ENCODE measurements around the gene LEKR1.
"Not testable (repeated sequence)": the region's sequence is repeated elsewhere in the genome, so short reads cannot be mapped to it uniquely, and the experiment has no call there.

Gene LEKR1

GRCh38 chr3:156908398-156908797 is 82.2 kb downstream of the LEKR1 start:
- no peak for DNase-seq (ENCODE audit: low read depth)

- DNase-seq (ENCODE audit: low read depth), result no peak
Measured at GRCh38 chr3:156910022-156910421, 83.9 kb downstream of the LEKR1 start.

DNA sequence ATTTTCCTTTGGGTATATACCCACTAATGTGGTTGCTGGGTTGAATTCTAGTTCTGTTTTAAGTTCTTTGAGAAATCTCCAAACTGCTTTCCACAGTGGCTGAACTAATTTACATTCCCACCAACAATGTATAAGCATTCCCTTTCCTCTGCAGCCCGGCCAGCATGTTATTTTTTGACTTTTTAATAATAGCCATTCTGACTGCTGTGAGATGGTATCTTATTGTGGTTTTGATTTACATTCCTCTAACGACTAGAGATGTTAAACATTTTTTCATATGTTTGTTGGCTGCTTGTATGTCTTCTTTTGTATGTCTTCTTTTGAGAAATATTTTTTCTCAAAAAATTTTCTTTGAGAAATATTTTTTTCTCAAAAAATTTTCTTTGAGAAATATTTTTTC is 84.7 kb downstream of the LEKR1 start:
- DNase-seq (ENCODE audit: low read depth), result not testable (repeated sequence)

DNA sequence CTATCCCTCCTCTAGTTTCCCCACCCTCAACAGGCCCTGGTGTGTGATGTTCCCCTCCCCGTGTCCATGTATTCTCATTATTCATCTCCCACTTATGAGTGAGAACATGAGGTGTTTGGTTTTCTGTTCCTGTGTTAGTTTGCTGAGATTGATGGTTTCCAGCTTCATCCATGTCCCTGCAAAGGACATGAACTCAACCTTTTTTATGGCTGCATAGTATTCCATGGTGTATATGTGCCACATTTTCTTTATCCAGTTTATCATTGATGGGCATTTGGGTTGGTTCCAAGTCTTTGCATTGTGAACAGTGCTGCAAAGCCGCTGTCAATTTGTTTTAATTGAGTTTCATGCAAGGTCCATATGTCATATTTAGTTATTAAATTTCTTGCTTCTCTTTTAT is 88.1 kb downstream of the LEKR1 start:
- DNase-seq (ENCODE audit: low read depth), result not testable (repeated sequence)

- no peak for DNase-seq (ENCODE audit: low read depth)
Measured at GRCh38 chr3:156915372-156915771, 89.2 kb downstream of the LEKR1 start.

DNA sequence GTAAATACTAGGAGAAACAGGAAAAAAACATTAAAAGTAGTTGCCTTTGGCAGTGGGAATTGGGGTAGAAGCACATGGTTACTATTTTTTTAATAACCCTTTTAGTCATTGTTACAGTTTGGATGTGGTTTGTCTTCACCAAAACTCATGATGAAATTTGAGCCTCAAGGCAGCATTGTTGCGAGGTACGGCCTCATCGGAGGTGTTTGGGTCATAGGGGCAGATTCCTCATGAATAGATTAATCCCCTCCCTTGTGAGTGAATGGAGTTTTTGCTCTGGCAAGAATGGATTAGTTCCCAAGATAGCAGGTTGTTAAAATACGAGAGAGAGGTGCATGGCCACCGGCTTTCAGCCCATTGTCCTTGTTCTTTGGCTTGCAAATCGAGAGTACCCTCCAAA is 92.6 kb downstream of the LEKR1 start:
- DNase-seq (ENCODE audit: low read depth), result no peak

DNA sequence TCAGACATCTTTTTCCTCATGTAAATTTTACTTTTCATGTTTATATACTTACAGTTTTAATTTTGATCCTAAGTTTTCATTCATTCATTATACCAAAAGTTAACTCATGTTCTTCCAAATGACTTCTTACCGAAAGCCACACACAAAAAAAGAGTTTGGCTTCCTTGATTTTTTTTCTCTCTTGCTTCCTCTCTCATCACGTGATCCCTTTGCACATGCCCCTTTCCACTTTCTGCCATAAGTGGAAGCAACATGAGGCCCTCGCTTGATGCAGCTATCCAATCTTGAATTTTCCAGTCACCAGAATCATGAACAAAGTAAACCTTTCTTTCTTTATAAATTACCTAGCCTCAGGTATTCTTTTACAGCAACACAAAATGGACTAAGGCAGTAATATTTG is 93.7 kb downstream of the LEKR1 start:
- no peak for DNase-seq (ENCODE audit: low read depth)

DNA sequence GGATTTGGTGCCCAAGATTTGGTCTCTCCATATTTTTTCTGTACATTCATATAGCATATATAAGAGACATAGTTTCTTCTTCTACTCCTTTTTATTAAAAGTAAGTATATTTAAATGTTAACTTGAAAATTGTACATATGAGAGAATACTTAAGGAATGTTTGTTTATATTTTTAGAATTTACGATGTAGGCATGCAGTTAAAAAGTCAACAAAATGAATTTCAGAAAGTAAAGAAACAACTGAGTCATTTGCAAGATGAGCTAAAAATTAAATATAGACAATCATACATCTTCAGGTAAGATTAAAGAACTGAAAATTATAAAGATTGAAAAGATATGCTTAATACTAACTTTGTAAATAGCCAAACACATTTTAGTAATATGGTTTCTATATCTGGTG is 94.2 kb downstream of the LEKR1 start:
- no peak for DNase-seq (ENCODE audit: low read depth)

DNA sequence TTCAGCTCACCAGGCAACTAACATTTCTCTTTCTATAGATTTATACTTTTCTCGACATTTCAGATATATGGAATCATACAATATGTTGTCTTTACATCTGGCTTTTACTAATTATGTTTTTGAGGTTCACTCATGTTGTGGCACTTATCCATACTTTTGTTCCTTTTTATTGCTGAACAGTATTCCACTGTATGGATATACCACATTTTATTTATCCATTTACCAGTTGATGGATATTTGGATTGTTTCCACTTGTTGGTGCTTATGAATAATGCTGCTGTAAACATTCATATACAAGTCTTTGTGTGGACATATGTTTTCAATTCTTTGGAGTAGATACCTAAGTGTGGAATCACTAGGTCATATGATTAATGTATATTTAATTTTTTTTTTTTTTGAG is 97.2 kb downstream of the LEKR1 start:
- no peak for DNase-seq (ENCODE audit: low read depth)

DNA sequence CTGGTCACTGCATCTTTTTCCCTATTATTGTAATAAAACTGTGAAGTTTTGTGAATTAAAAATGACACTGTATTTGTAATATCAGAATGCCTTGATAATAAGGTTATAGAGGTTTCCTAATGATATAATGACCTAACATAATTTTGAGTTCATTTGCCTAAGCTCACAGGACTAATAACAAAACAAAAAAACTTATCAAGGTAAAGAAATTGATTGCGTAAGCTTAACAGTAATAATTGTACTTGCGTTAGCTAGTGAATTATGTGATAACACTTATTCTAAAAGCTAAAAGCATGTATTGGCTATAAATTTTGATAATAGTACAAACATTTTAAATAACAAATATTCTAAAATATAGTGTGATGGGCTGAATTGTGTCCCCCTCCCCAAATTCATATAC is 112.6 kb downstream of the LEKR1 start:
- no peak for DNase-seq (ENCODE audit: low read depth)

DNA sequence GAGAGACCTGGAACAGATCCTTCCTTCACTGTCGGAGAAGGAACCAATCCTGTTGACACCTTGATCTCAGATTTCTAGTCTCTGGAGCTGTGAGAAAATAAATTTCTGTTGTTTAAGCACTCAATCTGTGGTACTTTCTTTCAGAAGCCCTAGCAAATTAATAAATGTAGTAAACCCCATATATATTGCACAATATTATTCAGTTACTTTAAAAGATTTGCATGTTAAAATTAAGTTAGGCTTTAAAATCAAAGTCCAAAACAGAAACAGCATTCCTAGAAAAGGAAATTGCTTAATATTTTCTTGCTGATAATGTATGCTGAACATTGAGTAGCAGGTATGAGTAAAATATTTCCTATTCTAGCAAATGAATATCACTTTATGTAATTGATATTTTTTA is 113.2 kb downstream of the LEKR1 start:
- DNase-seq (ENCODE audit: low read depth), result no peak

GRCh38 chr3:156941311-156941710 is 115.2 kb downstream of the LEKR1 start:
- DNase-seq (ENCODE audit: low read depth), result no peak

GRCh38 chr3:156948402-156949210 is 122.5 kb downstream of the LEKR1 start:
- DNase-seq (ENCODE audit: low read depth), result no peak

- no peak for DNase-seq (ENCODE audit: low read depth)
Measured at GRCh38 chr3:156952011-156952410, 125.9 kb downstream of the LEKR1 start.

DNA sequence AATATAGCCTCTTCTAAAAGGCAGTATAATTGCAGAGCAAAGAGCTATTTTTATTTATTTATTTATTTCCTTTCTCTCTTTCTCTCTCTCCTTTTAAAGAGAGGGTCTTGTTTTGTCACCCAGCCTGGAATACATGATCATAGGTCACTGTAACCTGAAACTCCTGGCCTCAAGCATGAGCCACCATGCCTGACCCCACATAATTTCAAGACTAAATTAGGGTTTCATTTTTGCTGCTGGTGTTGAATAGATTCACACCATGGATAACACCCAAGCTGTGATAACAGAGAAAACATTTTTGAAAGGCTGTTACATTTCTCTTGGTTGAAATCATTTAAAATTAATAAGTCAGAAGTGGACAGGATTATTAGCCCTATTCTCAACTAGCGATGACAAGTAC is 131.6 kb downstream of the LEKR1 start:
- DNase-seq (ENCODE audit: low read depth), result no peak

DNA sequence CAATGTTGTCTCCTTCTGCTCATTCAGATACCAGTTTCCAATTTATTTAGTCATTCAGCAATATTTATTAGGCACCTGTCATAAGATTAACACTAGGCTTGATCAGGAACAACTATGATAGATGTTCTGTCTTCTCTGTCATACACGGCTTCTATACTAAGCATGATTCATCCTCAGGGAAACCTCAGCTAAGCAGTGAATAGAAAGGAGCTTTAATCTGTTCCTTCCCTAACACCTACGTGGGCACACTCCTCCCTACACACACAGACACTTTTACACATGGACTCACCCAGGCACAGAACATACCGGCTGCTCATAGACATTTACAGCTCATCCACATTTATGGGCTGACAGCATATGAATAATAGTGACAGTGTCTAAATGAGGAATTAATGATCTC is 136.9 kb downstream of the LEKR1 start:
- DNase-seq (ENCODE audit: low read depth), result no peak

DNA sequence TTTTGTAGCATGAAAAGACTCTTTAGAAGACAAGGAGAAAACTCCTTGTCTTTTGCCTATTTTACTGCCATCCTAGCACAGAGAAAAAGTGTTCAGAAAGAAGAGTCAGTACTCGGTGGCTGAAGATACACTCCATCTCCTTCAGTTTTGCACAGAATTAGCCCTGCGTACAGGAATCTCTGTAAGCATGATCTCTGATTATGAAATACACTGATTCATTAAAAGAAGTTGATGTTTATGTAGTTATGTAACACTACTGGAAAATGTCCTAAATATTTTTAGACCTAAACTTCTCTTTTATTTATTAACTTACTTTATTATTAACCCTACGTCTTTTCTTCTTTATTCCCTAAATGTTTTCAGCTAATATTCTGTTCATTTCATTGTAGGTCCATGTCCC is 138.4 kb downstream of the LEKR1 start:
- DNase-seq (ENCODE audit: low read depth), result no peak

DNA sequence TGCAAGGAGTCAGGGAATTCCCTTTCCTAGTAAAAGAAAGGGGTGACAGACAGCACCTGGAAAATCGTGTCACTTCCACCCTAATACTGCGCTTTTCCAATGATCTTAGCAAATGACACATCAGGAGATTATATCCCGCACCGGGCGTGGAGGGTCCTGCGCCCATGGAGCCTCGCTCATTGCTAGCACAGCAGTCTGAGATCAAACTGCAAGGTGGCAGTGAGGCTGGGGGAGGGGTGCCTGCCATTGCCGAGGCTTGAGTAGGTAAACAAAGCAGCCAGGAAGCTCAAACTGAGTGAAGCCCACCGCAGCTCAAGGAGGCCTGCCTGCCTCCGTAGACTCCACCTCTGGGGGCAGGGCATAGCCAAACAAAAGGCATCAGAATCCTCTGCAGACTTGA is 140.2 kb downstream of the LEKR1 start:
- not testable (repeated sequence) for DNase-seq (ENCODE audit: low read depth)

DNA sequence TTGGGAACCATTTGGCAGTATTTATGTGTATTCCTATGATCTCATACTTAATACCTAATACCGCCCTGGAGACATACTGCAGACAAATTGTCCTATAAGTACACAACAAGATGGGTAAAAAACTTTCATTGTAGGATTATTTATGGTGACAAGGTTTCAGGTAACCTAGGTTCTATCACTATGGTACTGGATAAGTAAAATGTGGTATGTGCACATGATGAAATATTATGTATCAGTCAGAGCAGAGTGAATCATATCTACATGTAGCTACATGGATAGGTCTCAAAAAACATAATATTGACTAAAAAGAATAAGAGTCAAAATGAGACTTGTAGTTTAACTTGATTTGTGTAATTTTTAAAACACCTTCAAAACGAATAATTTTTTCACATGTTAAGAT is 147.8 kb downstream of the LEKR1 start:
- no peak for DNase-seq (ENCODE audit: low read depth)

DNA sequence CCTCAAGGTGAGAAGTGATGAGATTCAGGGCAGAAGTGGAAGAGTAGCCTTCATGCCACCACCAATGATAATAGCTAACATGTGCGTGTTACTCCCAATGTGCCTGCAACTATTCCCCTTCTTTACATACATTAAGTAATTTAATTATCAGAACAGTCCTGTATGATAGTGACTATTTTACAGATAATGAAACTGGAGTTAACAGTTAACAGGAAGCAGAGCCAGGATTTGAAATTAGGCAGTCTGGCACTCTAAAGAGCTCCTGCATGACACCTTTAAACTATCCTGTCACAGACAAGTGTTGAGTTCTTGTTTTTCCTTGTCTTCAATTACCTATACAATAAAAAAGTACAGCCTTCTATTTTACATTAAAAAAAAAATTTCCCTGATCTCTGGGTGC is 148.8 kb downstream of the LEKR1 start:
- DNase-seq (ENCODE audit: low read depth), result no peak

DNA sequence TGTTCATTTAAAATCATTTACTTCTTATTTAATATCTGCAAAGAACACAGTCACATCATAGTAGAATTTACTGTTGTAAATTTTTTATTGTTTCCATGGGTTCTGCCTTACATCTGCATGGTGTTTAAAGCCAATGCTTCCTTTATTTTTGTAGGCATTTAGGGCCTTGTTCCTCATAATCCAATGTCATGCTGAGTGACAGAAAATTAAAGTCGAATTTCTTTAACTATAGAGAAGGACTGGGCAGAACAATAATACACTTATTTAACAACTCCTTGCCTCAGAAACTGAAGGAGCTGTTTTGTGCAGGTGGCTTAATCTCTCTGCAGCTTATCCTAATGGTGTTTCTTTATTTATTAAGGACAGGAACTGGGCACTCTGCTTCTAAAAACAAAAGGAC is 149.6 kb downstream of the LEKR1 start:
- DNase-seq (ENCODE audit: low read depth), result no peak

DNA sequence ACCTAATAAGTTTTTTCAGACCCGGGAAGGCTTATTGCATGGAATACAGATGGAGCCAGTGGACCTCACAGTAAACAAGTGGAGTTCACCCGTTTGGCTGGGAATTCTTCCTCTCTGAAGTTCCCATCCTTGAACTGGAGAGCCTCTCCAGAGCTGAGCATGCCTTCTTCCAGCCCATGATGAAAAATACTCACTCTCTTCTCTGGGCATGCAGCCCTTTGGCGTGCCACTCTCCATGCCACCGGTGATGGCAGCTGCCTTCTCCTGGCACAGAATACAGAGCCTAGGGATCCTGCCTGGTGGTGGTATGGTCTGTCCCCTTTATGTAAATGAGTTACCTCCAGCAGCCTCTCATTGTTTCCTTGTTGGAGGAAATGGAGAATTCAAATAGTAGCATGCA is 150.8 kb downstream of the LEKR1 start:
- no peak for DNase-seq (ENCODE audit: low read depth)

DNA sequence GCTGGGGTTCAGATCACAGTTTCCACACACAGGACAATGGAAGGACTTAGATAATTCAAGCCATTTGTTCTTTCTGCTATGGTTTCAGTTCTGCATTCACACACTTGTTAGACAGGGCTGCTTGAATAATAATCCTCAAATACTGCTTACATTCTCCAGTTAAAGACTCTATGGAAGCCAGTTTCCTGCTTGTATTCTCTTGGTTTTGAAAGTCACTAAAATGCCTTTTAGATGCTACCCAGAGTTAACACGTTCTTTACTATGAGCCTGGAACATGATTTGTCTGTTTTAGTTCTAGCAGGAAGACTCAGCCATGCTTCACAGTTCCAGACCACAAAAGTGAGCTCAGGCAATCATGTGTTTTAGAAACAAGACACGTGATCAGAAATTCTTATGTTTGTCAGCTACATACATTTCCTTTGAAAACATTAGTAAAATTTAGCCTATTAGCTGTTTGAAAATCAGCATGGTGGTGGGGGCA is 152.4 kb downstream of the LEKR1 start:
- no peak for DNase-seq (ENCODE audit: low read depth)

GRCh38 chr3:156981005-156981404 is 154.9 kb downstream of the LEKR1 start:
- DNase-seq (ENCODE audit: low read depth), result no peak
